GM12874 (cell line): Measurements from ENCODE around the gene GPRC5D.

ENCODE experiments used
- CTCF ChIP-seq: IDR thresholded peaks from 2 replicates; pipeline ENCODE4 v1.5.1; 2011; ENCODE audit warnings: low read depth, mild to moderate bottlenecking, control low read depth, low read length, moderate library complexity; ENCODE audit not compliant: insufficient read depth

Gene GPRC5D

GRCh38 chr12:12898136-12898717 lies 53.7 kb downstream of the GPRC5D start:
- no peak for TF ChIP-seq CTCF

GRCh38 chr12:12897302-12897701 lies 54.7 kb downstream of the GPRC5D start:
- TF ChIP-seq CTCF = no peak

GRCh38 chr12:12896260-12896659 lies 55.7 kb downstream of the GPRC5D start:
- no peak for TF ChIP-seq CTCF

GRCh38 chr12:12893438-12893837 lies 58.5 kb downstream of the GPRC5D start:
- no peak for TF ChIP-seq CTCF

- TF ChIP-seq CTCF = no peak
Observed at GRCh38 chr12:12892681-12893141, 59.3 kb downstream of the GPRC5D start.

- no peak for TF ChIP-seq CTCF
Observed at GRCh38 chr12:12891881-12892355, 60.1 kb downstream of the GPRC5D start.

GRCh38 chr12:12891080-12891880 lies 60.7 kb downstream of the GPRC5D start, which contains the start of gene GPRC5A:
GPRC5A (plus strand) TSS chr12:12891562; CDS start chr12:12908250, 16,688 bp downstream.
- TF ChIP-seq CTCF = 0 out of 2 replicates have a peak, but pooled peaks have one; percentile 0
